Keratinocyte (primary cell): ENCODE data around the gene APOB.

Experiments used
- EZH2 ChIP-seq: IDR thresholded peaks from one replicate; pipeline ENCODE4 v1.6.1; 2012; ENCODE audit warnings: inconsistent platforms, mild to moderate bottlenecking, low read length, moderate library complexity
- TF ChIP-seq, protein P1 (sequence below), 3 experiments: IDR thresholded peaks in 1 of 3; conservative IDR thresholded peaks in 1 of 3; optimal IDR thresholded peaks in 1 of 3; 2 replicates in 2 of 3; 3 replicates in 1 of 3; pipeline versions ENCODE3 to v1.5.1; 2011; ENCODE audit warnings: low read length in 3 of 3, mild to moderate bottlenecking in 3 of 3, moderate library complexity in 2 of 3, control low read depth in 1 of 3, inconsistent platforms in 1 of 3; ENCODE audit not compliant: insufficient read depth in 2 of 3; ENCODE audit errors: extremely low read depth in 1 of 3

DNA sequence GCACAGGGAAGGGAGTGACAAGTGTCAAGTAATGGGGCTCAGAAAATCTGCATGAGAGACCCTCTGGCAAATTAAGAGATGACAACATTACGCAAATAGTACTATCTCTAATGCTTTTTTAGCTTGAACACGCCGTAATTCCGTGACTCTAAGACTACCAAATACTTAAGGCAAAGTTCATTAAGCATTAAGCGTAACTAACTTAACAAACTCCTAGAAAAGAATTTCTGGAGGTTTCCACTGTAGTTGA lies 1.2 kb downstream of the APOB start:
- no peak for TF ChIP-seq EZH2
- TF ChIP-seq, protein P1, sequence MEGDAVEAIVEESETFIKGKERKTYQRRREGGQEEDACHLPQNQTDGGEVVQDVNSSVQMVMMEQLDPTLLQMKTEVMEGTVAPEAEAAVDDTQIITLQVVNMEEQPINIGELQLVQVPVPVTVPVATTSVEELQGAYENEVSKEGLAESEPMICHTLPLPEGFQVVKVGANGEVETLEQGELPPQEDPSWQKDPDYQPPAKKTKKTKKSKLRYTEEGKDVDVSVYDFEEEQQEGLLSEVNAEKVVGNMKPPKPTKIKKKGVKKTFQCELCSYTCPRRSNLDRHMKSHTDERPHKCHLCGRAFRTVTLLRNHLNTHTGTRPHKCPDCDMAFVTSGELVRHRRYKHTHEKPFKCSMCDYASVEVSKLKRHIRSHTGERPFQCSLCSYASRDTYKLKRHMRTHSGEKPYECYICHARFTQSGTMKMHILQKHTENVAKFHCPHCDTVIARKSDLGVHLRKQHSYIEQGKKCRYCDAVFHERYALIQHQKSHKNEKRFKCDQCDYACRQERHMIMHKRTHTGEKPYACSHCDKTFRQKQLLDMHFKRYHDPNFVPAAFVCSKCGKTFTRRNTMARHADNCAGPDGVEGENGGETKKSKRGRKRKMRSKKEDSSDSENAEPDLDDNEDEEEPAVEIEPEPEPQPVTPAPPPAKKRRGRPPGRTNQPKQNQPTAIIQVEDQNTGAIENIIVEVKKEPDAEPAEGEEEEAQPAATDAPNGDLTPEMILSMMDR (optimal IDR thresholded peaks at IDR 0.05 in 1 of 3, IDR thresholded peaks at IDR 0.05 in 1 of 3, conservative IDR thresholded peaks at IDR 0.05 in 1 of 3; ENCODE audit: extremely low read depth in 1 of 3, insufficient read depth in 2 of 3, low read length in 3 of 3): no peak
